A549 treated with AZD2906 at 1 μM for 4 hours (cell line): Measurements from ENCODE around the gene POLR3C. TPM values are rescaled to one million over a fixed set of nuclear protein-coding genes. Genes with fewer than 3 reads are reported as not detected.

Experiments
- total RNA-seq: library from RNA; stranded (reverse); fragments of 200-300 nt; extraction: Qiagen RNA extraction; gene quantifications from 5 replicates; pipeline ENCODE4 v1.2.3, GENCODE V29; 2022

Gene POLR3C, protein sequence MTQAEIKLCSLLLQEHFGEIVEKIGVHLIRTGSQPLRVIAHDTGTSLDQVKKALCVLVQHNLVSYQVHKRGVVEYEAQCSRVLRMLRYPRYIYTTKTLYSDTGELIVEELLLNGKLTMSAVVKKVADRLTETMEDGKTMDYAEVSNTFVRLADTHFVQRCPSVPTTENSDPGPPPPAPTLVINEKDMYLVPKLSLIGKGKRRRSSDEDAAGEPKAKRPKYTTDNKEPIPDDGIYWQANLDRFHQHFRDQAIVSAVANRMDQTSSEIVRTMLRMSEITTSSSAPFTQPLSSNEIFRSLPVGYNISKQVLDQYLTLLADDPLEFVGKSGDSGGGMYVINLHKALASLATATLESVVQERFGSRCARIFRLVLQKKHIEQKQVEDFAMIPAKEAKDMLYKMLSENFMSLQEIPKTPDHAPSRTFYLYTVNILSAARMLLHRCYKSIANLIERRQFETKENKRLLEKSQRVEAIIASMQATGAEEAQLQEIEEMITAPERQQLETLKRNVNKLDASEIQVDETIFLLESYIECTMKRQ
- 36.1 to 44.9 TPM (median 37.8 TPM) in 5 replicates for total RNA-seq

DNA sequence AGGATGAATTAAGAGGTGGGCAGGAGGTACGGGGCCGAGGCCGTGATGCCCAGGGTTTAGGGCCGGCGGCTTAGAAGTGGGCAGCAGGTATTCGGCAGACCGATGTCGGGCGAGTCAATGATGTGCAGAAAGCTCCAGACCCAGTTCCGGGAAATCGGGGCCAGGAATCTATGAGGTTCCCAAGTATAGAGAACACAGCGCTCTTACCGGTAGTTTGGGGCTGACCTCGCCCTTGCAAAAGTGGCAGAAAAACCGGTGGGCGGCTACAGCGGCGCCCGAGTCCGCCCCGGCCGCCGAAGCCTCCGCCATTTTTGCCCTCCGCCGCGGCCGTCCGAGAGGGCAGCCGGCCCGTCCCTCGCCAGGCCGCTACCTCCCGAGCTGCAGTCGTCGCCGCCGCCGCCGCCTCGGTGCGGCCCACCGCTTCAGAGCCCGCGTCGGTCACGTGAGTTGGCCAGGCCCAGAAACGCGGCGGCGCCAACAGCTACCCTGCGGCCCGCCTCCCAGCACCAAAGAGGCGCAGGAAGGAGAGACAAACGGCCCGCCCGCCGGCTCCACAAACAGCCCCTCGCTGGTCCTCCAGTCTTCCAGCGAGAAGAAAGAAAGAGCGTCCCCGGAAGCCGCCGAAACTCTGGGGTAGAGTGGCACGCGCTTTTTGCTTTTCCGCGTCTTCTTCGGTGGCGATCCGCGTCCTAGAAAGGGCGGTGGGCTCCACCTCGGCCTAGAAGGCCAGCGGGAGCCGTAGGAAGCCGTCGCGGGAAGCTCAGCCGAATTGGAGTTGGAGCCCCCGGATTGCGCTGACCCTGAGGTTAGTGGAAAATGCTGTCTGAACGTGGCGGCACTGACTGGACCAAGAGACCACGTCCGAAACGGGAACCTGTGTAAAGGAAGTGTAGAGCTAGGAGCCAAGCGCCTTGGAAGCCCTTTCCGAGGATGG lies at the start of gene POLR3C, which contains the start of gene RNF115:
POLR3C (plus strand) TSS at position 636 of the 934 bp plus-strand sequence. CDS start 1,577 bp downstream, outside the sequence.
RNF115 (minus strand) TSS at position 531 of the 934 bp plus-strand sequence; CDS start at position 309, 222 bp downstream.

DNA sequence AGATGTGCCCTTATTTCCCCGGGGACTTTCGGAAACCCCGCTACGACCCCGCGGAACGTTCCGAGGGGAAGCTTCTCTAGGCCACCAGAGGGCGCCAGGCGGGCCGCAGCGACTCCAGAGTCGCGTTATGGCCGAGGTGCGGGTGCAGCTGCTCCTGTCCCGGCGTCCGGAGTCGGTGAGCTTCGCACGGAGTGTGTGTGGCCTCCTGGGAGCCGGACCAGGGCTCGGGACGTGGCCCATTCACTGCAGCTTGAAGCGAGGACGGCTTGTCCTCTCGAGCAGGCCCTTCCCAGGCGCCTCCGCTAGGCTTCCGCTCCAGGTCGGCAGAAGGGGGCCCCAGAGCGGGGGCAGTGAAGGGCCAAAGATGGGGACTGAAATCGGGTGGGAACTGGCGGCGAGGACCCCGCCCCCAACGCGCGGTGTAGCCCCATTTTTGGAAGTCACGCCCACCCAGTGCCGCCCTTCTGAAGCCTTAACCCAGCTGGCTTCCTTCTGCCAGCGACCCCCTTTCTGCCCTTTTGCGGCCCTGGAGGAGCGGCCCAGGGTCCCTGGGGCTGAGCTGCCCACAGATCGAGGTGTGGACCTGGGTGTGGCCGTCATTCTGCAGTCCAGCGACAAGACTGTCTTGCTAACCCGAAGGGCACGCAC lies 21.6 kb downstream of the POLR3C start, which contains the start of gene NUDT17:
NUDT17 (plus strand) TSS at position 117 of the 648 bp plus-strand sequence; CDS start at position 128, 11 bp downstream.

DNA sequence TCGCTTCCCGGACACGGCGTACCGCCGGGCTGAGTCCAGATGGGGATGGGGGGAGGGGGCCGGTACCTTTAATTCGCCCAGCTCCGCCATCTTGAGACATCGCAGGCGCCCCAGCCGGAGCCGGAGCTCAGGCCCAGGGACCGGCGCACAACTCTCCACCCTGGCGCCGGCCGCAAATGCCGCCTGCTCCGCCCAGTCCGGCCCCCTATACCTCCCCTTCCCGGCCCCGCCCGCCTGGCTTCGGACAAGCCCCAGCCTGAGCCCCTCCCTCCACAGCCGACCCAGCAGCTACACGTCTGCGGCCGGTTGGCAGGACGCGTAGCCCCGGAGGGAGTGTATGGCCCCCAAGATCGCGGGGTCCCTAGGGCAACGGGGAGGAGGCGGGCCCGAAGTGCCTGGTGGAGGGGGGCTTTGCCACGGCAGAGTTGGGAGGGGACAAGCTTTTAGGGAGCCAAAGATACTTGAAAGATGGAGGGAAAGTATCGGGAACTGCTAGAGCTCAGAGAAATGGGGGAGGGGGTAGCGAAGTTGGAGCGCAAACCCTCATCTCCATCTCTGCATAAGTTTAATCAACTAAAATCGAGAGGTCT lies 35.0 kb downstream of the POLR3C start, which contains the start of gene PIAS3:
PIAS3 (minus strand) TSS at position 181 of the 590 bp plus-strand sequence; CDS start at position 90, 91 bp downstream.

DNA sequence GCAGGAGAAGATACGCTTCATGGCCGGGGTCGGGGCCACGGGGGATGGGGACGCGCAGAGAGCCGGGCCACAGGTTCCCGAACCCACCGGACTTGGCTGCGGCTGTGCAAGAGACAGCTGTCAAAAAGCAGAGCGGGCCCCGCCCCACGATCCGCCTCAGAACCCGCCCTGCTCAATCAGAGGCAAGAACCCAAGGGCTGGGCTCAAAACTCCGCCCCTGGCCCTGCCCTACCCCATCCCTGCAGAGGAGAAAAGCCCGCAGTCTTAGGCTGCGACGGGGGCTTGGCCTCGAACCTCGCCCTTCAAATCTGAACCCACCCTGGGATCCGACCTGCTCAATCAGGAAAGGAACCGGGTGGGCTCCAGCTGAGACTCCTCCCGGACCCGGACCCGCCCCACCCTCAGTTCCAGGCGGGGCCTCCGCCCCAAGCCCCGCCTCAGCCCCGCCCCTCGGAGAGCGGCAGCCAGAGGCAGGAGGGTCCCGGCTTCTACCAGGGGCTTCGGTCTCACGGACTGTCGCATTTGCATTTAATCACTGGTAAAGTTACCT lies 61.8 kb downstream of the POLR3C start, which contains the start of gene ANKRD35:
ANKRD35 (minus strand) TSS at position 129 of the 550 bp plus-strand sequence; CDS start at position 21, 108 bp downstream.

Other genes starting within 250 kb of the POLR3C start
- gene GPR89A, start 216.2 kb upstream of the POLR3C start, total RNA-seq: 14.4 to 17.3 TPM (median 15.2 TPM) in 5 replicates
- 0.56 to 1.2 TPM (median 0.83 TPM) in 5 replicates for gene PDZK1, start 116.8 kb upstream of the POLR3C start, total RNA-seq
- gene CD160, start 104.7 kb upstream of the POLR3C start, total RNA-seq: 0.05 to 1.7 TPM in 2 of 5 replicates, not detected in the others
- gene RNF115, start 105 bp upstream of the POLR3C start, total RNA-seq: 11.6 to 15.3 TPM (median 14.1 TPM) in 5 replicates
- gene NUDT17, start 21.4 kb downstream of the POLR3C start, total RNA-seq: 6.6 to 8.5 TPM (median 7.2 TPM) in 5 replicates
- 37.4 to 45.5 TPM (median 42.8 TPM) in 5 replicates for gene PIAS3, start 34.9 kb downstream of the POLR3C start, total RNA-seq
- gene ANKRD35, start 61.7 kb downstream of the POLR3C start, total RNA-seq: 0.03 to 0.06 TPM (median 0.03 TPM) in 4 of 5 replicates, not detected in the other
- gene ITGA10, start 85.8 kb downstream of the POLR3C start, total RNA-seq: 1.3 to 2.1 TPM (median 1.5 TPM) in 5 replicates
- 34.4 to 41.1 TPM (median 38.2 TPM) in 5 replicates for gene PEX11B, start 94.5 kb downstream of the POLR3C start, total RNA-seq
- 212 to 255 TPM (median 223 TPM) in 5 replicates for gene RBM8A, start 103.3 kb downstream of the POLR3C start, total RNA-seq
- 10.7 to 15.2 TPM (median 12.5 TPM) in 5 replicates for gene LIX1L, start 133.8 kb downstream of the POLR3C start, total RNA-seq
- gene ANKRD34A, start 140.4 kb downstream of the POLR3C start, total RNA-seq: 0.21 to 0.30 TPM (median 0.25 TPM) in 5 replicates
- 11.0 to 12.0 TPM (median 11.4 TPM) in 5 replicates for gene POLR3GL, start 140.5 kb downstream of the POLR3C start, total RNA-seq
- 0.24 to 0.89 TPM (median 0.64 TPM) in 5 replicates for gene TXNIP, start 172.4 kb downstream of the POLR3C start, total RNA-seq
- not detected in 5 replicates for gene HJV, start 197.5 kb downstream of the POLR3C start, total RNA-seq